Measurements from ENCODE around the gene HMG20A.

GRCh38 chr15:77418391-77418965 lies 2.2 kb upstream of the HMG20A start:
- no peak for TF ChIP-seq EZH2 (IDR thresholded peaks at IDR 0.05)
- no peak for TF ChIP-seq POLR2AphosphoS5 (IDR thresholded peaks at IDR 0.05; ENCODE audit: borderline replicate concordance, low read depth, low read length)
